Thoracic aorta (tissue), 2 donors: Measurements from ENCODE around the gene ERVV-1. TPM values are rescaled to one million over a fixed set of nuclear protein-coding genes. Genes with fewer than 3 reads are reported as not detected.
"Not testable (repeated sequence)": the region's sequence is repeated elsewhere in the genome, so short reads cannot be mapped to it uniquely, and the experiment has no call there.

ENCODE experiments used
- ATAC-seq: fragments of 150-250 bp; one replicate; pipeline ENCODE4 v1.8.0; 2017; ENCODE audit warnings: low read depth; ENCODE audit not compliant: insufficient number of reproducible peaks, low FRiP score
- DNase-seq: peaks from one replicate; pipeline ENCODE4 v3.0.0-alpha.2; 2020; ENCODE audit warnings: low spot score
- H3K27ac ChIP-seq, 2 donors: fragments of 200-600 bp; sonication (generic); 1 replicate in 1 of 2; 2 replicates in 1 of 2; pipeline ENCODE4 v1.5.1; 2016; ENCODE audit warnings: mild to moderate bottlenecking in 2 of 2, moderate library complexity in 2 of 2
- H3K27me3 ChIP-seq: fragments of 200-600 bp; sonication (generic); replicated peaks from 2 replicates; pipeline ENCODE4 v1.6.0; 2016; ENCODE audit warnings: mild to moderate bottlenecking; ENCODE audit not compliant: insufficient read depth
- H3K36me3 ChIP-seq: fragments of 200-600 bp; sonication (generic); one replicate; pipeline ENCODE4 v1.5.1; 2016
- H3K4me1 ChIP-seq, 2 donors: fragments of 200-600 bp; sonication (generic); 1 replicate in 1 of 2; 2 replicates in 1 of 2; pipeline versions ENCODE4 v1.5.1 to v1.6.0; 2016; ENCODE audit warnings: low read depth in 2 of 2, mild to moderate bottlenecking in 1 of 2; ENCODE audit not compliant: control insufficient read depth in 1 of 2
- H3K4me3 ChIP-seq: fragments of 200-600 bp; sonication (generic); 2 replicates; pipeline ENCODE4 v1.5.1; 2016; ENCODE audit warnings: mild to moderate bottlenecking
- H3K9me3 ChIP-seq: fragments of 200-600 bp; sonication (generic); 2 replicates; pipeline ENCODE4 v1.5.1; 2016
- CTCF ChIP-seq: fragments of 200-600 bp; sonication (generic); IDR thresholded peaks from one replicate; pipeline ENCODE4 v1.5.1; 2019; ENCODE audit warnings: antibody characterized with exemption
- total RNA-seq, 2 donors: library from RNA; depleted of rRNA; stranded (reverse); fragments of >200 nt; gene quantifications; one replicate each; pipeline versions ENCODE4 v1.1.0 to v1.2.3, GENCODE V29; 2016

The ERVV-1 gene
- total RNA-seq, 2 donors from 2014 or later, result not detected

- DNase-seq (no peak), ATAC-seq (no peak)
- H3K4me3 ChIP-seq, result no peak overlapping the region
These were observed 6.0 kb downstream of the ERVV-1 start for GRCh38 chr19:53019684-53020083.

GRCh38 chr19:53028306-53028705, 14.6 kb downstream of the ERVV-1 start:
- H3K36me3 ChIP-seq, ATAC-seq, DNase-seq, H3K27me3 ChIP-seq, H3K27ac ChIP-seq, H3K4me3 ChIP-seq, H3K9me3 ChIP-seq, H3K4me1 ChIP-seq: not testable (repeated sequence)

More at GRCh38 chr19:53019684-53020083, 6.0 kb downstream of the ERVV-1 start:
- no peaks in the 10 kb centered on the region for H3K27me3 ChIP-seq
- H3K36me3 ChIP-seq, result no peaks in the 10 kb centered on the region
- H3K27ac ChIP-seq, result no peak overlapping the region
- H3K4me1 ChIP-seq, result no peaks in the 10 kb centered on the region
- H3K9me3 ChIP-seq, result peaks cover 8% of the 10 kb centered on the region
- TF ChIP-seq CTCF, result no peak

DNA sequence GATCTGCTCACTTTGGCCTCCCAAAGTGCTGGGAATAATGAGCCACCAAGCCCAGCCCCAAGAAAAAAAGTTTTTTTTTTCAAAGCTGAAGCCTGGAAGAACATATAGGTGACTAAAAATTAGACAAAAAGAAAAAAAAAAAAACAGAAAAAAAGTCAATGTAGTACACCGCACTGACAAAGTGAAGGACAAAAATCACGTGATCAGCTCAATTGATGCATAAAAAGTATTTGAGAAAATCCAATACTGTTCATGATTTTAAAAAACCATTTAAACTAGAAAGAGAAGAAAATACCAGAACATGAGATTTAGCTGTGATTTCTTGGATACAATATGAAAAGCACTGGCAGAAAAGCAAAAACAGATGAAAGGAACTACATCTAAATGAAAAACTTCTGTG, 20.3 kb downstream of the ERVV-1 start:
- Histone ChIP-seq H3K27ac (no peak overlapping the region), H3K27me3 (no peaks in the 10 kb centered on the region), H3K9me3 (peaks cover 11% of the 10 kb centered on the region), H3K4me1 (no peaks in the 10 kb centered on the region), H3K36me3 (no peaks in the 10 kb centered on the region), H3K4me3 (no peak overlapping the region)
- ATAC-seq (no peak), DNase-seq (no peak)
- TF ChIP-seq CTCF, result no peak

DNA sequence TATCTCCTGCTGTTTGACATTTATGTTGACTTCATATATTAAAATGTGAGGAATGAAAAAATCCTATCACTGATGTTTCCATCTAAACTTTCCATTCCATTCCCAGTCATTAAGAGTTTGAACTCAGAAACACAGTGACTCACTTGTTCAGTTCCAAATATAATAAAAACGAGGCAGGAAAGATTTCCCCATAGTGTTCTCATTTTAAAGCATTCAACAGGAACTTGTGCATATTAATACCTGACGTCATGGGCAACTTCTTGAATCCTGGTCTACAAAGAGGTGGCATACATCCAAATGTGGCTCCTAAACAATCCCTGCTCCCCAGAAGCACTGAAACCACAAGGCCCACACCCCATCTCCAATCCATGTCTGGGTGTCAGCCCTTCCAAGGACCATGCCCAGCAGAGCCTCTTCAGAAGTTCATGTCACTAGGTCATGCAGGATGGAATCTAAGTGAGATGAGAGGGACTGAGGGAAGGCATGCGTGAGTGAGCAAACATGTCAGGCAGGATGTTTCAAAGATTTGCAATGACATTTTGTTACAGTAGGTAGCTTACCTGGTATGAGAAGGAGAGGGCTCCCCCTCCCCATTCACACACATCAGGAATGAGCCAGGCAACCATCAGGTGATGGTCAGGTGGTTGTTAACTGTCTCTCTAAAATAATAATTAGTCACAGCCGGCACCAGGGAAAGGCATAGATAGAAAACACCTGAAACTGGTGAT, 21.4 kb downstream of the ERVV-1 start:
- no peak overlapping the region for H3K4me3 ChIP-seq
- H3K4me1 ChIP-seq, result no peaks in the 10 kb centered on the region
- H3K27me3 ChIP-seq, result no peaks in the 10 kb centered on the region
- no peak overlapping the region for H3K27ac ChIP-seq
- H3K9me3 ChIP-seq, result peaks cover 11% of the 10 kb centered on the region
- H3K36me3 ChIP-seq, result no peaks in the 10 kb centered on the region
- DNase-seq (no peak), ATAC-seq (no peak)
- no peak for TF ChIP-seq CTCF

DNA sequence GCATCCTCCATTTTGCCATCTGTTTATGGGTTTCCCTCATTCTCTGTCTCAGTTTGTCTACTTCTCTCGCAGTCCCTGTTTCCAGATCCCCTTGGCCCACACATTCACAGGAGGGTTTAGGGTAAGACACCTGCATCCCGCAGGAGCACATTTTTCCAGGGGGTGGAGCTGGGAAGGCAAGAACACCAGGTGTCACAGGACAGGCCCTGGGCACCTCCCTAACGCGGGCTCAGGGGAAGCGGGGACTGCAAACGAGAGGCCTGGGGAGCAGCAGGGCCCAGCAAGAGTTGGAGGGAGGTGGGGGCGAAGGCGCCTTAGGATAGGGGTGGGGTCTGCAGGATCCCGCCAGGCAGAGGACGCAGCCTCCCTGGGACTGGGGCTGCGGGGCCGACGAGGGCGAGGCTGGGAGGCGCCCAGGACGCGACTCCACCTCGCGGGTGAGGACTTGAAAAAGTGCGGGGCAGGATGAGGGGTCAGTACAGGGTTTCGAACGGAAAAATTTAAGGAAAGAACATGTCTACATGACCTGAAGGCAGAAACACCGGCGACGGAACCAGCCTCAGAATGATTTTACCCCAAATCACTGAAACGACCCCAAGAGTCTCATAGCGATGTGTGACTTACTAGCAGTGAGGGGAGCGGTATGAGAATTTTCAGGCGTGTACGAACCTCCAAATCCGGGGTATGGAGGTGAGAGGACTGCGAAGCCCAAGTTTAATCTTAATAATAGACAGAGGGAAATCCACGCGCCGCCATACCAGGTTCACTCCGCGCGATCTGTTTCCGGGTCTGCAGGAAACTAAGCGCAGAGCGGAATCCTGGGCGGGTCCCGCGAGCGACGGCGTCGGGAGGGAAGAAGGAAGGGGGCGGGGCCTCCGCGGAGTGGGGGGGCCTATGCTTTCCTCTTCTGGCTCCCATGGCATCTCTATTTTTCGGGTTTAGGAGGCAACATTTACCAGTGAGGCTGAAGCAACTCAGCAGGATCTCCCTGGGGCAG, 23.7 kb downstream of the ERVV-1 start:
- Histone ChIP-seq H3K27ac (no peak overlapping the region), H3K36me3 (no peaks in the 10 kb centered on the region), H3K4me3 (peak overlapping the region; percentile 43), H3K4me1 (no peaks in the 10 kb centered on the region), H3K9me3 (peaks cover 11% of the 10 kb centered on the region), H3K27me3 (no peaks in the 10 kb centered on the region)
- DNase-seq, result no peak
- no peak for ATAC-seq
- TF ChIP-seq CTCF, result no peak
